ENCODE data around the gene CAPN10.
A peak's percentile ranks its signal among the peaks of the same experiment; 100 is the strongest.

Gene CAPN10

DNA sequence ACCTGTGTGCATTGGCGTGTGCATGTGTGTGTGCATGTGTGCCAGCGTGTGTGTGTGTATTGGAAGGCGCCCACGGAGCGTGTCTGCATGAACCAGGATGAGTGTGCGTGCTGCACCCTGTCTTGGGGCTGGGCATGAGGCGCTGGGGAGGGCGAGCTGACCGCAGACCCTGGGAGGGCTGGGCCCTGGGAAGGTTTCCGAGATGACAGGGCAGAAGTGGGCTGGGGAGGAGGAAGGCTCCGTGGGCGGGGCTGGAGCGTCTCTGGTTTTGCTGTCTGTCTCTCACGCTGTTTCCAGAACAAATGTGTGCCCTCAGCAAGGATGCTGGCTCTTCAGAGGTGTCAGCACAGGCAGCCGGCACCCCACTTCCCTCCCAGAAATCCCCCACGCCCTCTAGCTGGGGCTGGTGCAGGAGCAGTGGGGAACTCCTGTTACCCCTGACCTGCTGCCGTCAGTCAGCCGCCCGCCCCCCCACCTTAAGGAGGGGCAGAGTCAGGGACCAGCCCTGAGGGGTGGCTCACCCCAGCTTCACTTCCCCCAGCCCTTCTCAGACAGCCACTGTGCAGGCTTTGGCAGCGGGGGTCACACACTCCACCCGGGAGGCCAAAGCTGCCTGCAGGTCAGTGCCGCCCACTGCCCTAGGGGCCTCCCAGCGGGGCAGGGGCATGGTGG lies 38.6 kb downstream of the CAPN10 start, which contains the start of gene GPR35:
Gene GPR35 (plus strand): TSS at position 531 of the 672 bp plus-strand sequence. CDS start 4,473 bp downstream, outside the sequence.
- peak; percentile 34 for DNase-seq (ENCODE audit: low read depth)
- TF ChIP-seq, protein P1, sequence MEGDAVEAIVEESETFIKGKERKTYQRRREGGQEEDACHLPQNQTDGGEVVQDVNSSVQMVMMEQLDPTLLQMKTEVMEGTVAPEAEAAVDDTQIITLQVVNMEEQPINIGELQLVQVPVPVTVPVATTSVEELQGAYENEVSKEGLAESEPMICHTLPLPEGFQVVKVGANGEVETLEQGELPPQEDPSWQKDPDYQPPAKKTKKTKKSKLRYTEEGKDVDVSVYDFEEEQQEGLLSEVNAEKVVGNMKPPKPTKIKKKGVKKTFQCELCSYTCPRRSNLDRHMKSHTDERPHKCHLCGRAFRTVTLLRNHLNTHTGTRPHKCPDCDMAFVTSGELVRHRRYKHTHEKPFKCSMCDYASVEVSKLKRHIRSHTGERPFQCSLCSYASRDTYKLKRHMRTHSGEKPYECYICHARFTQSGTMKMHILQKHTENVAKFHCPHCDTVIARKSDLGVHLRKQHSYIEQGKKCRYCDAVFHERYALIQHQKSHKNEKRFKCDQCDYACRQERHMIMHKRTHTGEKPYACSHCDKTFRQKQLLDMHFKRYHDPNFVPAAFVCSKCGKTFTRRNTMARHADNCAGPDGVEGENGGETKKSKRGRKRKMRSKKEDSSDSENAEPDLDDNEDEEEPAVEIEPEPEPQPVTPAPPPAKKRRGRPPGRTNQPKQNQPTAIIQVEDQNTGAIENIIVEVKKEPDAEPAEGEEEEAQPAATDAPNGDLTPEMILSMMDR (IDR thresholded peaks at IDR 0.05; ENCODE audit: control insufficient read depth, insufficient read depth, low read depth, low read length, missing control alignments), result no peak
- no peak within 1 kb of the TSS for H3K4me3 ChIP-seq (ENCODE audit: control insufficient read depth, low read depth, low read length)

DNA sequence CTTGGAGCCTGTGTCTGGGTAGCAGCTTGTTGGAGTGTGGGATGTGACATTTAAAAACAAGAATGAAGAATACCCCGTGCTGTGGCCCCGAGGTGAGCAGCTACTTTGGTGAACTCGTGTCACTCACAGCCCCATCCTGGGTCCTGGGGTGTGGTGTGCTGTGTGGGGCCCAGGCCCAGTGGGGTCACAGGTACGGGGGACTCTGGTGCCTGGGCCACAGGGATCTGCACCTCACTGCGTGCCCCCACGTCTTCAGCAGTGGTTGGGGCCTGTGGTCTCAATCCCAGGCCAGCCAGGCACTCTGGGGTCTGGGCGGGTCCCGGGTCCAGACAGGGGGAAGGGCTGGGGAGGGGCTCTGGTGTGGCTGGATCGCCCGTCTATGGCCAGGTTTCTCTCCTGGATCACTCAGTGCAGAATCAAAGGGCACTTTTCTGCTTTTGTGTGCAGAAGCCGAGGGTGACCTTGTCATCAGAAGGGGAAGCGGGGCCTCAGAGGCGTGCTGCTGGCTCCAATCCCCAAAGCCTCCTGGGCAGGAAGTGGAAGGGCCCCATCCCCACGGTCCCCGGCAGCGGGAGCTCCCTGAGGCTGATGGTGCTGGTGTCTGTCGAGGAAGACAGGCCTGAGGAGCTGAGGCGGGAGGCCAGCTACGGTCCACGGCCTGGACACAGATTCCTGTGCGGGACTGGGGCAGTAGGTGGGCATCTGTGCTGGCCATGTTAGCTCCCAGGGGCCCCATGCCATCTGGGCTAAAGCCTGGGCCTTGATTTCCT lies 40.2 kb downstream of the CAPN10 start:
- H3K4me3 ChIP-seq (ENCODE audit: control insufficient read depth, low read depth, low read length), result no peak overlapping the region
- DNase-seq (ENCODE audit: low read depth), result no peak

DNA sequence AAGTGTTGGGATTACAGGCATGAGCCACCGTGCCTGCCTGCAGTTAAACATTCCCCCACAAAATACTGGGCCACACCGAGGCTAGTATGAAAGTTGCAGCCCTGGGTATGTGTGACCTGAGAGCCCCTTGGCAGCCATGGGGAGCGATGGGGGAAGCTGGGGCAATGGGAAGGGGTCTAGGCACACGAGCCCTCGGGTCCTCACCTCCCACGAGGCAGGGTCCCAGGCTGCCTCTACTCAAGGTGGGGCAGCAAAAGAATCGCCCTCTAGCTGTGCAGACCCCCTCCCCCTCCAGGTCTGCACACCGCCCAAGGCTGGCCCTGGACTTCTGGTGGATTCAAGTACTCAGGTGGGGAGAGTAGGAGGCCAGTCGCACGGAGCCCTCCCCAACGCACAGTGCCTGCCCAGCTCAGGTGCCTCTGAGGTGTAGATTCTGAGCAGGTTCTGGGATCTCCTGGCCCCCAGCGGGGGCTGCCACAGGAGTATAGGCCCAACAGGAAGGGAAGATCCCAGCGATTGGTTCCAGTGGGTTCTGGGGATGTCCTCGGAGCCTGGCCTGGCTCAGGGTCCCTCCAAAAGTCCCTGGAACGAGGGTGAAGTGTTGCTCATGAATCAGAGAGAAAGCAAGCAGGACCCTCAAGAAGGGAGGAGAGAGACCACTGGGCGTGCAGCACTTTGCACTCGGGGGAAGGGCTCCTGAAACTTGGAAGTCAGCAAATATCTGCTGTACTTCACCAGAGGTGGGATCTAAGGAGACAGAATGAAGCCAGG lies 41.4 kb downstream of the CAPN10 start:
- H3K4me3 ChIP-seq (ENCODE audit: control insufficient read depth, low read depth, low read length), result no peak overlapping the region
- TF ChIP-seq, protein P1 (IDR thresholded peaks at IDR 0.05; ENCODE audit: control insufficient read depth, insufficient read depth, low read depth, low read length, missing control alignments), result no peak
- no peak for DNase-seq (ENCODE audit: low read depth)

More for the DNA sequence above, 40.2 kb downstream of the CAPN10 start:
- TF ChIP-seq, protein P1 (IDR thresholded peaks at IDR 0.05; ENCODE audit: control insufficient read depth, insufficient read depth, low read depth, low read length, missing control alignments), result no peak

DNA sequence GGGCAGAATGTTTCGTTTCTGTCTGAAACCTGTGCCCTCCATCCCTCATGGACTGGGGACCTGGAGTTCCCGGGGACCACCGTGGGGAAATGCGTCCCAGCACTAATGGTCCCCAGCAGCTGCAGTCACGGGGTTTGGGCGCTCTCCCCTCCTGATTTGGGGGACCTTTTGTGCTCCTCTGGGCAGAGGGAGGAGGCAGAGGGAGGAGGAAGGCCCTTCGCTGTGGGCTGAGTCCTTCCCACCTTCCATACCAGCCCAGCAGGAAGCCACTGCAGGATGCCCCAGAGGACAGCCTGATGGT lies 41.9 kb downstream of the CAPN10 start:
- TF ChIP-seq, protein P1 (IDR thresholded peaks at IDR 0.05; ENCODE audit: control insufficient read depth, insufficient read depth, low read depth, low read length, missing control alignments), result no peak
- H3K4me3 ChIP-seq (ENCODE audit: control insufficient read depth, low read depth, low read length), result no peak overlapping the region
- DNase-seq (ENCODE audit: low read depth), result no peak

DNA sequence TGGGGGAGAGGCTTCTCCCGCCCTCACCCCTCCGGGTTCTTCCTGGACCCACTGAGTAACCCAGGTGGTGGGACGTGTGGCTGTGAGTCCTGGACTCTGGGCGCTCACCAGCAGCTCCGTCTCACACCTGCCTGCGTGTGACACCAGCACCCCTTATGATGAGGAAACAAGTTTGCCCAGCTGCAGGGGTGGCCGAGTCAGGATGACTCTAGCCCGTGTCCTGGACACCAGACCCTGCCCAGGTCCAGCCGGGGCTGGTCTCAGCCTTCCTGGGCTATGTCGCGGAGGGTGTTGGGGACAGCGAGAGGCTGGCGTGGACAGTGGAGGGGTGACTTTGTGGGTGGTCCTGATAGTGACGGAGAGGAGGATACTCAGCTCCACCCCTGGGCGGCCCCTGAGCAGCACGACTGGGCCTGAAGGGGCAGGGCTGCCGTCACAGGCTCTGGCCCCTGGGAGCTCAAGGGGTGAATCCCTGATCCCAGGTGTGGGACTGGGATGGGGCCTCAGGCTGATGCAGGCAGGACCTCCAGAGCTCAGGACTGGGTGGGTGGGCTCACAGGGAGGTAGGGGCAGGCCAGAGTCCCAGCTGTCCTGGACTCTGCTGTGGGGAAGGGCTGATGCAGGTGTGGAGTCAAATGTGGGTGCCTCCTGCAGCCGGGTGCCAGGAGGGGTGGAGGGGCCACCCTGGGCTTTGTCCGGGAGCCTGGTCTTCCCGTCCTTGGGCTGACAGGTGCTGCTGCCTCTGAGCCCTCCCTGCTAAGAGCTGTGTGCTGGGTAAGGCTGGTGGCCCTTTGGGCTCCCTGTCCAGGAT lies 42.5 kb downstream of the CAPN10 start:
- TF ChIP-seq, protein P1 (IDR thresholded peaks at IDR 0.05; ENCODE audit: control insufficient read depth, insufficient read depth, low read depth, low read length, missing control alignments), result no peak
- H3K4me3 ChIP-seq (ENCODE audit: control insufficient read depth, low read depth, low read length), result no peak overlapping the region

DNA sequence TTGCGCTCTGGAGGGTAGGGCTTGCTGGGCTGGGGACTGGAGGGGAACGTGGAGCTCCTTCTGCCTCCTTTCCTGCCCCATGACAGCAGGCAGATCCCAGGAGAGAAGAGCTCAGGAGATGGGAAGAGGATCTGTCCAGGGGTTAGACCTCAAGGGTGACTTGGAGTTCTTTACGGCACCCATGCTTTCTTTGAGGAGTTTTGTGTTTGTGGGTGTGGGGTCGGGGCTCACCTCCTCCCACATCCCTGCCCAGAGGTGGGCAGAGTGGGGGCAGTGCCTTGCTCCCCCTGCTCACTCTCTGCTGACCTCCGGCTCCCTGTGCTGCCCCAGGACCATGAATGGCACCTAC lies 43.1 kb downstream of the CAPN10 start:
- H3K4me3 ChIP-seq (ENCODE audit: control insufficient read depth, low read depth, low read length), result no peak overlapping the region
- TF ChIP-seq, protein P1 (IDR thresholded peaks at IDR 0.05; ENCODE audit: control insufficient read depth, insufficient read depth, low read depth, low read length, missing control alignments), result no peak
- no peak for DNase-seq (ENCODE audit: low read depth)

More for the DNA sequence above, 42.5 kb downstream of the CAPN10 start:
- DNase-seq (ENCODE audit: low read depth), result no peak

Measured in AG09309 (cell line).